DMS114 treated with DMSO at 0.1 percent for 48 hours (cell line): ENCODE measurements around the gene PRDM16.

Experiments used
- DNase-seq: peaks from one replicate; lab custom pipeline; 2025; ENCODE audit not compliant: unreplicated experiment; lab: John Stamatoyannopoulos, UW

Gene PRDM16

DNA sequence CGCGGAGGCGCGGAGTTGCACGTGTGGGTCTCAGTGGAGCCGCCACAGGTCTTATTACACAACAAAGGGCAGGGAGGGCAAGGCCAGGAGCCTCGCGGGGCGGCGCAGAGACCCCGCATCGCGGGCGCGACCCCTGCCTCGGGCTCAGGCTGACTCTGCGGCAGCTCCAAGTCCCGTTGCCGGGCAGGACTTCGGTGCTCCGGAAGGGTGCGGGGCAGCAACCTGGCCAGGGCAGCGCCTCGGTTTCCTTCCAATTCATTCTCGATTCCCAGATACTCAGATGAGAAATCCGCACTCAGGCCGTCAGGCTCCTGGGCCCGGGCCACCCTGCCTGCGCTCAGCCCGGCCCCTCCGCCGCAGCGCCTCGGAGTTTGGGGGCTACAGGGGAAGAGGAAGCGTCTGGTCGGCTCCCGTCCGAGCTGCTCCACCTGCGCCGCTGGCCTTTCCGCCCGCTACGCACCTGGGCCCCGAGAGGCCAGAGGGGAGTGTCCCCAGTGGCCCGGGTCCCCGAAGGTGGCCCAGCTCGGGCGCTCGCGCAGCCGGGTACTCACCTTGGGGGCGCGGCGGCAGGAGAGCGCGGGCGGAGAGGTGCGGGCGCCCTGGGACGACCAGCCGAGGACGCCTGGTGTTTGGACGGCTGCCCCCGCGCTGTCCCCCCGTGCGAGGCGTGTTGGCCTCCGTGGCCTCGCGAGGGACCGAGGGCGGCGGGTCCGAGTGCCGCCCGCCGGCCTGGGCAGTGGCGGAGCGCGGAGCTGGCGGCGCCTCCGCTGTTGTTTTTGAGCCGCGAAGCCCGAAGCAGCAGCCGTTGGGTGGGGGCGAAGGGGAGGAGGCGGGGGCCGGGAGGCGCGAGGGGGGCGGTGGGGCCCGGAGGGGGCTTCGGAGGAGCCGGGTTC lies 1.1 kb upstream of the PRDM16 start:
- DNase-seq = no peak

DNA sequence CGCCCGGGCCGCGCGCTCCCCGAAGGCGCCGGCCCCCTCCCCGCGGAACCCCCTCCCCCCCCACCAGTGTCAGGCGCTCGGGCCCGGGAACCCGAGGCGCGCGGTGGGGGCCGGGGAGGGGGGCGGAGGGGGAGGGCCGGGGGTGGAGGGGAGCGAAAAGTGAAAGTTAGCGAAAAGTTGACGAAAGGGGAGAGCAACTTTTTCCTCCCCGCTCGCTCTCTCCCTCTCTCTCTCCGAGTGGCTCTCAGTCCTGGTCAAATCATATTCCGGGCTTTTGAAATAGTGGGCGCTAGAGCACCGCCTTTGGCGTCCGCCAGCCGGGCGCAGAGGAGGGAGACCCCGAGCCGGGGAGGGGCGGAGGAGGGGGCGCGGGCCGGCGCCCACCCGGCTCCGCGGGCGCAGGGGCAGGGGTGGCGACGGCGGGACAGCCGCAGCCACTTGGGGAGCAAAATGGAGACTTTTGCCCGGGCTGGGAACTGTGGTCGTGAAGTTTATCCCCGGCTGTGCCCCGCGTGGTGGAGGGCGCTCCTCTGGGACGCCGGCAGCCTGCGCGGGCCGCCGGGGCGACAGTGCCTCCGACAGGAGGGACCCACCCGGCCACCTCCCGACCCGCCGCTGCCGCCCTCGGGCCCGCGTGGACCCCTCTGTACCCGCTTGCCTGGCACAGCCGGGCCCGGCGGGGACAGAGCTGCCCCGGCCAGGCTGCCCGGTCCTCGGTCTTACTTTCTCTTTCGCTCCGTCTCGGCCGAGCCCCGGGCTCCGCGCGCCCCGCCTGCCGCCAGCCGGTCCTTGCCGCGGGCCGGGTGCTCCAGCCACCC lies 697 bp downstream of the PRDM16 start:
- DNase-seq = peak; percentile 43

DNA sequence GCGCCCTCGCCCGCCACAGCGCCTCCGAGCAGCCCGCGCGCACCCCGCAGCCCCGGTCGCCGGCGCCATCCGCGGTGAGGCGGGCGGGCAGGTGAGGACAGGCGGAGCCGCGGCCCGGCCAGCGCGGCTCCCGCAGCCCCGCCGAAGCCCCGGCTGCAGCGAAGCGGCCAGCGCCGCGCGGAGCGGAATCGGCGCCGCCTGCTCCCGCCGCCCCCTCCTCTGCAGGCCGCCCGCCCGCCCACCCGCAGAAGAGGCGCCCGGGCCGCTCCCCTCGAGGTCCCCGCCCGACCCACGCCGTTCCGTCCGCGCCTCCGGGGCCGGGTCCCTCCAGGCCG lies 1.3 kb downstream of the PRDM16 start:
- DNase-seq = no peak

DNA sequence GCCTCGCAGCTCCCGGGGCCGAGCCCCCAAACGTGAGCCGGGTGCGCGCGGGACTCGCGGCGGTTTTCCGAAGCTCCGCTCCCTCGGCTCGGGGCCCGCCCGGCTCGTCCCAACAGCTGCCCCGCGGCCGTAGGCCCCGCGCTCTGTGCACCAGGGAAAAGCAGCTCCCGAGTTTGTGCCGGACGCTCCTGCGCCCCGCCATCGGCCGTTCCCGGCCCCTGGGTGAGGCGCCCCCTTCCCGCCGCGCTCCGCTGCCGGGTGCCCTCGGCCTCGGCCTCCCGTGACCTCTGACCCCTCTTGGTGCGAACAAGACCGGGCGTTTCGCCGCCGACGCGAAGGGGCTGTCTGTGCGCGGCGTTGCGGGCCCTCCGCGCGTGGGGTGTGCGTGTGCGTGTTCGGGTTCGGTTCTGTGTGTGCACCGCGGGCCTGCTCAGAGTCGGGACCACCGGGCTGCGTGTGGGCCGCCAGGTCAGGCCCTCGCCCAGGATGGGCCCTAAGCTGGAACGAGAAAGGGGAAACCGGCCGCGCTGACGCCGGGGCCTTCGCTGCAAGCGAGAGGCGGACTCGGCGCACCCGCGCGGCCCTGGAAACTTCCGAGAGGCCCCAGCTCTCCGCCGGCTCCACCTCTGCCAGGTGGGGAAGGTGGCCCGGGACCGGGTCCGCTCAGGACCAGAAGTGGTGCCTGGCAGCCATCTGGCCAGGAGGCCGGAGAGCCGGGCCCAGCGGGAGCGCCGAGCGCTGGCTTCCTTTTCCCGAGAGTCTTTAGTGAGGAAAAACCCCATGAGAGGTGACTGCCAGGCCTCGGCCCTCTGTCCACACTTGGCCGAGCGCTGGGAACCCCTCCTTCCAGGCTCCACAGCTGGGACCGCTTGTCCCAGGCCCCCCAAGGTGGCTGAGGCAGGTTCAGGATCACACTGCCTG lies 1.9 kb downstream of the PRDM16 start:
- DNase-seq = no peak

DNA sequence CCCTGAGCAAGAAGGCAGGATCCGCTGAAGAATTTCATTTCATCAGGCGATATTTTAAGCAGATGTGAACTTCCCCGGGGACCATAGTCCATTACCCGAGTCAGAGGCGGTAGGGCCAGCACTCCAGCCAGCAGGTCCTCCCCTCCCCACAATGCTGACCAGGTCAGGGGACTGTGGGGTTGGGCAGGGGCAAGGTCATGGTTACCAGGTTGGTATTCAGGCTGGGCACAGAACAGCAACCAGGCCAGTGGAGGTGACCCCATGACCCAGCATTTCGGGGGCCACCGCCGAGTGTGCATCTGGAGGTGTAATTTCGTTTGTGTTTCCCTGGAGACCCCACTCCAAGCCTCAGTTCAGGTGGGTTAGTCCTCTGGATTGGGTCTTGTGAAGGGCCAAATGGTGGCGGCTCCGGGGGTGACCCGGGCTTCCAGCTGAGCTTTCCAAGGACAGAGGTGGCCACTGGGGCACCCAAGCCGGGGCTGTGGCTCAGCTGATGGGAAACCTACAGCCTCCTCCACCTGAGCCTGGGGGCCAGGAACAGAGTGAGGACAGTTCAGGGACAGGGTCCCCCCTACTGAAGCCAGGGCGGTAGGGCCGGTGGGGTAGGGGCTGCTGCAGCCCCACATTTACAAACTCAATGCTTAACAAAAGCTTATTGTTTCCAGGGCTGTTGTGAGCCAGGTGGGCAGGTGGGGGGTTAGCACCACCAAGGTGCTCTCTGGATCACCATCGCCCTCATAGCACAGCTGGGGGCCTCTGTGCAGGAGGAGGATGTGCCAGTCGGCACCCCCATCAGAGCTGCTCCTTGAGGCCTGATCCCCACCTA lies 2.8 kb downstream of the PRDM16 start:
- no peak for DNase-seq

DNA sequence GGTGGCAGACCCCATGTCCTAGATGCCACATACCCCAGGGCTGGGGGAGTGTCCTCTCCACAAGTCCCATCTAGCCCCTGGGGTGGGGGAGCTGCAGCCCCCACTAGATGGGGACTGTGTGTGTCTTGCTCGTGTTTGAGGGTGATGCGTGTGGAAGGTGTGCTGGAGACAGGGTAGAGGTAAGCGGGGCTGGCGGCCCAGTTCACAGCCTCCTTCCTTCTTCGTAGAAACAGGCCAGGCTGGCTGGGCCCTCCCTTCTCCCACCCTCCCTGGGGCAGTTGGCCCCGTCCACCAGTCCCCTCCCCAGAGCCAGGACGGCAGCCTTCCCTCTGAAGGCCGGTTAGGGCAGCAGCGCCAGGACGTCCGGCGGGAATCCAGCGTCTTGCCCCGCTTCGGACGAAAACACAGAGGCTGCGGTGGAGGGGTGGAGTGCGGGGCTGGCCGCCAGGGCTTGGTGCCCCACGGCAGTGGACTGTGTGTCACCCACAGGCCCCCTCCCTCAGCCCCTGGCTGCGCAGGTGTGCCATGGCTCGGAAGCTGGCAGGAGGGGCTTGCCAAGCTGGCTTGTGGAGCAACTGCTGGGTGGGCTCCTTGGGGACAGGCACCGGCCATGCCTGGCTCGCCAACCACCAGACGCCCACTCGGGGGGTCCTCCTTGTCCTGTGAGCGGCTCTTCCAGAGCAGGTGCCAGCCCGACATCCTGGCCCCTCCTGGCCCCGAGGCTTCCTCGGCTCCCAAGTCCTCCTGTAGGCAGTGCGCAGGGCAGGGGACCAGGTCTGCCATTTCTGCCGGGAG lies 3.6 kb downstream of the PRDM16 start:
- no peak for DNase-seq

DNA sequence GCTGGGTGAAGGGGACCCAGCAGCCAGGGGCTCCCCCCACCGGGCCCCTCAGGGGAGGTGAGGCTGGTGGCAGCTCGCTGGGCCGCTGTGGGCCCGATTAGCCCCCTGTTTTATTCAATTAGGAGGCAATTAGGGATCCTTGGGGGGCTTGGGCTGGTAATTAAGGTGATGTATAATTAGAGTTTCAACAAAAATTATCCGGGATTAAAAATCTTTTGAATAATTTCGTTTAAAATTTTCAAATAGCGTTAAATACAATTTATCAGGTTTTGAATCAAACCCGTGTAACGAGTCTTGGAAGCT lies 4.1 kb downstream of the PRDM16 start:
- no peak for DNase-seq

DNA sequence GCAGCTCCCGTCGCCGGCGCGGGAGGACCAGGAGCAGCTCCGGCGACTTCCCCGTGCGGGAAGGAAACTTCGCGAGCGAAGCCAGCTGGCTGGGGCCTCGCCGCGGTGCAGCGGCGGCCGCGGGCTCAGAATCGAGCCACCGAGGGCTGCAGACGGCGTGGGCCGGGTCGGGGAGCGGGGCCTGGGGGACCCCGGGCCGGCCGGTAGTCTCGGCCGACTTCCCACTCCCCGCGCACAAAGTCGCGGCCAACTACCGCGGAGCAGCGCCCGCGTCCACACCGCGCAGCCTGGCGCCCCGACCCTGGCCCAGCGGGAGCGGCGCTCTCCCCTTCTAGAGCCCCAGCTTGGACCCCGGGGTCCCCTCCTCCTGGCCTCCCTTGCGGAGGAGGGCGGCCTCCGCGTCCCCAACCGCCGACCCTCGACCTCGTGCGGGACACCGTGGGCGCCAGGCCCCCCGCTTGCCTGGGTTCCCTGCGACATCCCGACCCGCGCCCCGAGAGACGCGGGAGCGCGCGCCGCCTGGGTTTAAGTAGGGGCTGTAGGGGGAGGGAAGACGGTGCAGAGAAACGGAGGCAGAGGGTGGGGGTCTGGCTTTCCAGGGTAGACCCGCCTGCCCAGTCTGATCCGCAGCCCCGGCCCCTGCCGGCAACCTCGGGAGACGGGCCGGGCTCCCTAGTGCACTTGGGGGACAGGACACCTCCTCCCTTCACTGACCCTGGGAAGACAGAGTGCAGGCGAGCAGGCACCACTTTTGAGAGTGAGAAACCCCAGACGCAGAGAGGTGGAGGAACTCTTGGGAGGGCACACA lies 4.7 kb downstream of the PRDM16 start:
- DNase-seq = no peak

DNA sequence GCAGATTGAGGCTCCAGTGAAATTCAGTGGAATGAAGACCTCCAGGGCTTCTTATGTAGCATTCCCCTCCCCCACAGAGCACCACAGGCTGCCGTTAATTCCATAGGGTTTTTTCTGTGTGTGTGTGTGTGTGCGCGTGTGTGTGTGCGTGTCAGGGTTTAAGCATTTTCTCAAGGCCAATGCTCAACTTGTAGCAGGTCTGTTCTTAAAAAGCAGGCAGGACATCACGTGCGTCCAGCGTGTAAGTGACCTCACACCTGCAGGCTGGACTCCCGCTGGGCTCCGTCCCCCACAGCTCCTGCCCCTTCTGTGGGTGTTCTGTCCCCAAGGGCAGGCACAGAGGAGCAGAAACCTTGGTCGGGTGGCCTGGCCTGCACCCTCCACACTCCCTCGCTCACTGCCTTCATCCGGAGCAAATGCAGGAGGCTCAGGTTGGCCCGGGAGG lies 5.3 kb downstream of the PRDM16 start:
- DNase-seq = no peak

DNA sequence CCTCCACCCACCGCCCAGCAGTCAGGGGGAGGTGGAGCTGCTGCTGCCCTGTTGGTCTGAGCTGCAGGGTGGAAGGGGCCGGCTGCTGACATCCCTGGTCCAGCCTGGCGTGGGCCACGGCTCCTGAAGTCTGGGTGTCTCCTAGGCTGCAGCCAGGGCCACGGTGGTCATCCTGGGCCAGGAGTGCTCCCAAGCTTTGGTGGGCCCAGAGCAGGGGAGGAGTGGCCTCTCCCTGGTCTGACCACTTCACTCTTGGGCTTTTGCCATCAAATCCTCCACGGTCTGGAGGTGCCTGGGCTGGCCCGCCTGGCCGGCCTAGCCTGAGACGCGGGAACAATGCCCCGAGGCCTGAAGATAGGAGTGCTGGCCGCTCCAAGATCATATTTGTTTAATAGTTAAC lies 5.8 kb downstream of the PRDM16 start:
- no peak for DNase-seq

DNA sequence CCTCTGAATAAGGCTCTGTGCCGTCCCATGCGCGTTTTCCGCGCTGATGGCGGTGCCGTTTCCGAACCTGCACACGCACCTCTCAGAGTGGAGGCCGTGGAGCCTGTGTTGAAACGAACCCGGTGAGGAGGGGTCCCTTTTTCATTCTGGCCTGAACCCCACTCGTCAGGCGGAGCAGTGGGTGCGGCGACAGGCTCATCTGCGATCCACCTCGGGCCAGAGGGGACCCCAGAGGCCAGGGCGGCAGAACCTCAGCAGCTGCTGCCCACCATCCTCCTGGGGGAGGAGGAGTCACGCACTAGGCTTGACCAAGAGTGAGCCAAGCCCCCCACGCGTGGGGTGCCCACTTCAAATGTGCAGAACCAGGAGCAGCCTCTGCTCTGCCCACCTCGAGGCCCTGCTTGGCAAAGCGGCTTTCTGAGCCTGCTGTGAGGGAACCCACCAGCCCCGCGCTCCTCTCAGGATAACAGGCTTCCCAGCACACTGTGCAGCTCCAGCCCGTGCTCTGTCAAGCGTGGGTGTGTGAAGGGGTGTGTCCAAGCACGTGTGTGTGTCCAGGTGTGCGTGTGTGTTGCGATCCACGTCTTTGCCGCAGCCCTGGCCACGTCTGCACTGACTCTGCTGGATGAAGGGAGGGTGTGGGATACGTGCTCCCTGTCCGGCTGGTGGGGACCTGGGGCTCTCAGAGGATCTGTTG lies 6.8 kb downstream of the PRDM16 start:
- DNase-seq = no peak

DNA sequence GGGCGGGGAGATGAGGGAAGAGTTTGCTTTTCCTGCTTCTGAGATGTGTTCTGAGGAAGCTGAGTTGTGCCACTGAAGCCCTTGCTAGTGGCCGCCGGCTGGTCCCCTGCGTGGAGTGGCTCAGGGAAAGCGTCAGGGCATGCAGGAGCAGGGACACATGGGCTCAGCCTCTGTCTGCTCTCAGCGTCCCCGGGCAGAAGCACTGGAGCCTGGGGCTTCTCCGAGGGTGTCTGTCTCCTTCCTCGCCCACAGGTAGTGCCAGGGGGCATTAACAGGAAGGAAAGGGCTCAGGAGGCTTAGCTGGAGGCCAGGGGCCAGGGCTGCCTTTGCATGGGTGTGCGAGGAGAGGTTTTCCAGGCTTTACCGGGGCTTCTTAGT lies 7.3 kb downstream of the PRDM16 start:
- DNase-seq = no peak

DNA sequence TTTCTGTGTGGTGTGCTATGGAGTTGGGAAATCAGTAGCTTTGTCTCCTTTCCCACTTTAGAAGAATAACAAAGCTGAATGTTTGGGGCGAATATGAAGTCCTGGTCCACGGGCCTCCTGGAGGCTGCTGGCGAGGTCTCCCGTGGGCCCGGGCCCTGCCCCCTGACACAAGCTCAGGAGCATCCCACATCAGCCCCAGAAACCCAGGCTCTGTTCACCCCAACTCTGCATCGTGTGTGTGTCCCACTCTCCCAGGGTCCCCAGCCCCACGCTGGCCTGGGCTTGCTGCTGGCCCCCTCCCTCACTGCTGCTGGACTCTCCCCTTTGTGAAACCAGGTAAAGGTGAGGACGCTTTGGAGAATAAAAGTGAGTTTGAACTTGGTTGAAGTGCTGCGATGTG lies 8.1 kb downstream of the PRDM16 start:
- no peak for DNase-seq

DNA sequence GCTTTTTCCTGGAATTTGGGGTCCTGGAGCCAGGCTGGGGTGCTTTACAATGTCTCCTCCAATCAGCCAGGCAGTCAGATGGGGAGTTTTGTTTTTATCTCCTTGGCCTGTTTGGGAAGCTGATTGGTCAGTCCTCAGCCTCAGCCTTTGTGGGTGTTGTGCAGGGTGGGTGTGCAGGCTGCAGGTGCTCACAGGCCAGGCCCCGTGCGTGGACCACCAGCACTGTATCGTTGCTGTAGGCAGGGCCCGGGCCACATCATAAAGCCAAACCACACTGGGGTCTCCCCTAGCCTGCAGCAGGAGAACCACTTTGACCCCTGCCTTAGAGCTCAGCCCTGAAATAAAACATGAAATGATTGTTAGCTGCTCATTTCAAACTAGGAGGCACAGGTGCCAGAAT lies 8.6 kb downstream of the PRDM16 start:
- no peak for DNase-seq

DNA sequence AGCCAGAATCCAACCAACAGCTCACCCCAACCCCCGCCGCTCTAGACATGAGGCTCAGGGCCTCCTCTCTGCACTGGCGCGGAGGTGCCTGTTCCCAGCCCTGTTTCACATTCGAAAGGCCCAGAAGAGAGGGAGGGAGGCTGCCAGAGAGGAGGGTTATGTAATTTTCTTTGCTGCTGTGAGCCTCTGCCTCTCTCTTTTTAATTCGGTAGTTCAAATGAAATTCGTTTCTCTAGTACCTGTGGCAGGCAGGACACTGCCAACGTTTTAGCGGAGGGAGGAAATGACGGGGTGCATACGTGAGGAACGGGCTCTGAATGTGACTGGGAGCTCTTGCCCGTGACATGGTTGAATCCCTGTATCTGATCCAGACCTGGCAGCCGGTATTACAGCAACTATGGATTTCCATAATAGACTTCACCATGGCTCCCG lies 9.4 kb downstream of the PRDM16 start:
- DNase-seq = no peak

DNA sequence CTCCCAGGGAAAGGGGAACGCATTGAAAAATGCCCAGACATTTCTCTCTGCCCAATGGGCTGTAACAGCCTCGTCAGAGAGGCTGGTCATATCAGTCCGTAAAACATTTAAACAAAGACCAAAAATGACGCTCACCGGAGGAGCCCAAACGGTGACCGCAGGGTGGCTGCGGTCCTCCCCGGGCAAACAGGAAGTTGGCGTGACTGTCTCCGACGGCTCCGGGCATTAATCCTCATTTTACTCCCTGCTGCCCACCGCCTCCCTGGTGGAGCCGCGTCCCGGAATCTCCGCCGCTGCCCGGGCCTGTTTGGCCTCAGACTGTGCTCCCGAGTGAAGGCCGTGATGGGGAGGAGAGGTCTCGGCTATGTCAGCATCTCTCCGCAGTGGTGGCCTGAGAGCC lies 9.9 kb downstream of the PRDM16 start:
- no peak for DNase-seq

DNA sequence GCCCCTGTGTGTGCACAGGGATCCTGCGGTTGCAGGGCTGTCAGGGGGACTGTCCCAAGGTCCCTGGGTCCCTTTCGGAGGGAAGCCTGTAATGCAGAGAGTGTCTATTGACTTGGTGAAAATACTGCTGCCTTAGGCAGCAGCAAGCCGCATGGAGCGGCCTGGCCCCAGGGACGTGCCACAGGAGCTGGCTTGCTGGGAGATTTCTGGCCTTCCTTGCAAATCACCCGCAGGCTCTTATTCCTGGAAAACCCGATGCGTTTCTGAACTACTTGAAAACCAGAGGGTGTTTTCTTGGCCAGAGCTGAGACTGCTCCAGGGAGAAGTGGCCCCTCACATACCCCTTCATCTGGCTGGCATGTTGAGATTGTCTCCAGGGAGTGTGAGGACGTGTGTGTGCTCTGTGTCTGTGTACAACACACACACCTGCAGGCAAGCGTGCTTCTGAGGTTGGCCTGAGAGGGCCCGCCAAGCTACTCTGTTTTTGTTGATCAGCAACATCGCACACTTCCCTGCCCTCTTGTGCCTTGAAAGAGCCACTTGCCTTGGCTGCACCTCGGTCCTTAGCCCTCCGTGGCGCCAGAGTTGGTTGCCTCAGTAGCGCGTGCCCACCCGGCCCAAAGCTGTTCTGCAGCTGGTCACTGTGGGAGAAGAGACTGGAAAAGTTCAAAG lies 10.5 kb downstream of the PRDM16 start:
- no peak for DNase-seq
